ENCODE results near the gene UROS.

GRCh38 chr10:125857185-125857760 is 34.2 kb upstream of the UROS start:
- TF ChIP-seq CTCF (IDR thresholded peaks at IDR 0.05) (no peak), POLR2A (IDR thresholded peaks at IDR 0.05) (no peak), POLR2AphosphoS5 (IDR thresholded peaks at IDR 0.05) (no peak)
